GM12892 (cell line): ENCODE measurements around the gene AGXT.

ENCODE experiments used
- DNase-seq: peaks from one replicate; pipeline ENCODE4 v3.0.0; 2011; ENCODE audit not compliant: insufficient read length
- FAIRE-seq: peaks from 2 replicates; lab custom pipeline; 2011; peaks lifted over from hg19 to GRCh38; lab: Jason Lieb, UNC
- POLR2A ChIP-seq: IDR thresholded peaks from 2 replicates; pipeline ENCODE4 v1.6.1; 2011; ENCODE audit warnings: low read depth, low read length, control low read depth
- POLR2AphosphoS5 ChIP-seq: IDR thresholded peaks from 2 replicates; pipeline ENCODE4 v1.6.1; 2011; ENCODE audit warnings: low read depth, low read length, control low read depth
- TAF1 ChIP-seq: IDR thresholded peaks from 2 replicates; pipeline ENCODE4 v1.6.1; 2011; ENCODE audit warnings: low read depth, mild to moderate bottlenecking, control low read depth, low read length, borderline replicate concordance

AGXT gene

GRCh38 chr2:240846873-240847595 is 21.6 kb upstream of the AGXT start:
- TF ChIP-seq TAF1, result no peak
- TF ChIP-seq POLR2AphosphoS5, result no peak
- TF ChIP-seq POLR2A, result no peak
- DNase-seq (no peak), FAIRE-seq (no peak)

DNA sequence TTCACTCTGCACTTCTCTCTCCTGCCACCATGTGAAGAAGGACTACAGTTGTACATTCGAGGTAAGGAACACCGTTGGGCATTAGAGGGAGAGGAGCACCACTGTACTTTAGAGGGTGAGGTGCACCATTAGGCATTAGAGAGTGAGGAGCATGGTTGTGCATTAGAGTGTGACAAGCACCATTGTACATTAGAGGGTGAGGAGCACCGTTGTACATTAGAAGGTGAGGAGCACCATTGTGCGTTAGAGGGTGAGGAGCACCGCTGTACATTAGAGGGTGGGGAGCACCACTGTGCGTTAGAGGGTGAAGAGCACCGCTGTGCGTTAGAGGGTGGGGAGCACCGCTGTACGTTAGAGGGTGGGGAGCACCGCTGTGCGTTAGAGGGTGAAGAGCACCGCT is 20.8 kb upstream of the AGXT start:
- FAIRE-seq (no peak), DNase-seq (no peak)
- TF ChIP-seq POLR2AphosphoS5 (no peak), POLR2A (no peak), TAF1 (no peak)

DNA sequence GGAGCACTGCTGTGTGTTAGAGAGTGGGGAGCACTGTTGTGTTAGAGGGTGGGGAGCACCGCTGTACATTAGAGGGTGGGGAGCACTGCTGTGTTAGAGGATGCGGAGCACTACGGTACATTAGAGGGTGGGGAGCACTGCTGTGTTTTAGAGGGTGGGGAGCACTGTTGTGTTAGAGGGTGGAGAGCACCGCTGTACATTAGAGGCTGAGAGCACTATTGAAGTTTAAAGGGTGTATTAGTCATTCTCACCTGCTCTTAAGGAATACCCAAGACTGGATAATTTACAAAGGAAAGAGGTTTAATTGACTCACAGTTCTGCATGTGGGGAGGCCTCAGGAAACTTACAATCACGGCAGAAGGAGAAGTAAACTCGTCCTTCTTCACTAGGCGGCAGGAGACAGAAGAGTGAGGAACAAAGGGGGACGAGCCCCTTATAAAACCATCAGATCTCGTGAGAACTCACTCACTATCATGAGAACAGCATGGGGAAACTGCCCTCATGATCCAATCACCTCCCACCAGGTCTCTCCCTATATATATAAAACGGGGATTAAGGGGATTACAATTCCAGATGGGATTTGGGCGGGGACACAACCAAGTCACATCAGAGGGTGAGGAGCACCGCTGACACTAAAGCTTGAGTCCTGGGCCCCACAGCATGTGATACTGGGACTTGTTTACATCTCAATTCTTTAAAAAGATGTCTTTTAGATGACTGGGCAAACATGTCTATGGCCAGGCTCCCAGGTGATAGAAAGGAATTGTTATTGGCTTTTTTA is 19.5 kb upstream of the AGXT start:
- no peak for DNase-seq
- no peak for FAIRE-seq
- no peak for TF ChIP-seq POLR2AphosphoS5
- TF ChIP-seq TAF1, result no peak
- TF ChIP-seq POLR2A, result no peak

DNA sequence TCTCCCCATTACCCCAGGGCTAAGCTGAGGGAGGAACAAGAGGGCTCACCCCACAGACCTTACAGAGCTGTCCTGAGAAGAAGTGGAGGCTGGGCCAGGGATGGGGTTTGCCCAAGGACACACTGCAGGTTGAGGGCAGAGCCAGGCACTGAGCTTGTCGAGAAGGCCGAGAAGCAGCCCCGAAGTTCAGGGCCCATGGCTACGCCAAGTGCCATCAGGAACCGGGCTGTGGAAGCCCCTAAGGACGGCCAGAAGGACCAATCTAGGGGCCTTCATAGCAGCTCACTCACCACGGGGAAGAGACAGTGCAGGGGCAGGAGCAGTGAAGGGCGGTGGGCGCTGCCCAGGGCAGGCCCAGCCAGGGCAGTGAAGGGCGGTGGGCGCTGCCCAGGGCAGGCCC is 18.6 kb upstream of the AGXT start:
- no peak for TF ChIP-seq POLR2AphosphoS5
- DNase-seq (no peak), FAIRE-seq (no peak)

- DNase-seq (no peak), FAIRE-seq (no peak)
- no peak for TF ChIP-seq POLR2AphosphoS5
- no peak for TF ChIP-seq TAF1
- no peak for TF ChIP-seq POLR2A
Observed at GRCh38 chr2:240850756-240851077, 17.9 kb upstream of the AGXT start.

GRCh38 chr2:240851078-240851991 is 17.3 kb upstream of the AGXT start:
- DNase-seq (peak; percentile 84), FAIRE-seq (peak; percentile 78)

GRCh38 chr2:240852671-240853314 is 15.8 kb upstream of the AGXT start:
- FAIRE-seq, result no peak
- DNase-seq, result no peak
- TF ChIP-seq TAF1, result no peak
- TF ChIP-seq POLR2AphosphoS5, result no peak
- TF ChIP-seq POLR2A, result no peak

More at GRCh38 chr2:240851078-240851991, 17.3 kb upstream of the AGXT start:
- TF ChIP-seq TAF1, result no peak
- TF ChIP-seq POLR2A, result no peak
- no peak for TF ChIP-seq POLR2AphosphoS5

DNA sequence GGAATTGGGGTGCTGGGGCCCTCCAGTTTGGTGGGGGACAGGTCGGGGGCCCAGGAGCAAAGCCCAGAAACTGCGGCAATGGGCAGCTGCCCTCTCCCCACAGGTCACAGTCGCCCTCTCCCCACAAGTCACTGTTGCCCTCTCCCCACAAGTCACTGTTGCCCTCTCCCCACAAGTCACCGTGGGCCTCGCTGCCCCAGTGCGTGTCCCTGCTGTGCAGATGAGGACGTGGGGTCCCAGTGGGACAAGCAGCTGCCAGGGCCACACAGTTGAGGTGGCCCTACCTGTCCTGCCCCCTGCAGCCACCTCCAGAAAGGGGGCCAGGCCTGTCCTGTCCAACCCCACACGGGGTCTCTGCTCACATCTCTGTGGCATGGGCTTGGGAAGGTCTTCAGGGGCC is 13.0 kb upstream of the AGXT start:
- DNase-seq, result no peak
- FAIRE-seq, result no peak
- no peak for TF ChIP-seq POLR2AphosphoS5
- TF ChIP-seq TAF1, result no peak
- no peak for TF ChIP-seq POLR2A

DNA sequence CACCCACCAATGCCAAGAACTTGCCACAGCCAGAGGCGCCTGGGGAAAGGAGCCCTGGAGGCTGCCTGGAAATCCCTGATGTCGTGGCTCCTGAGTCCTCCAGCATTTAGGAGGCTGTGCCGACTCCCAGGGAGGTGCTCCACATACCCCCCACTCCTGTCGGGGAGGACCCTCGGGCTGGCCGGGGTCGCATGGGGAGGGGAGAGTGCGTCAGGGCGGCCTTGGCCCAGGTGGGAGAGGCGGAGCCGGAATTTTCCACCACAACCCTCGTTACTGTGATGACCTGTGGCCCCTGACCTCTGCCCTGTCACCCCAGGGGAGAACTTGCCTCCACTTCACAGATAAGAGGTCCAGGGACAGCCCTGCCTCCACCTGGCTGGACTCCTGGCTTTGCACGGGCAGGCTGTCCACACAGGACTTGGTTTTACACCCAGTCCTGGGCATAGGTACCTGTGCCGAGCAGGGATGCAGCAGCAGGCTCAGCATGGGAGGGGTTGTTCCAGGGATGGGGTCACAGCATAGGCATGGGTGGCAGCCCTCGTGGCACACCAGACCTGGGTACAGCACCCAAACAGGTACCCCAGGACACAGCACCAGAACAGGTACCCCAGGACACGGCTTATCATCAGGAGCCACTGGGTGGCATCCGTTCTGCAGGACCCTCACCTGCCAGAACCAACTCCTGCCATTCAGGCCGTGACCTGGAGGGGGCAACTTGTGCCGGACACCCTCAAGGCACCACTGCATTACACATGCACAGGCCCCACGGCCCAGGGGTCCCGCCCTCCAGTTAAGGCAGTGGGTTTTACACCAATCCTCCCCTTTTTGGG is 12.3 kb upstream of the AGXT start:
- no peak for FAIRE-seq
- no peak for DNase-seq
- TF ChIP-seq POLR2A, result no peak
- TF ChIP-seq POLR2AphosphoS5, result no peak
- TF ChIP-seq TAF1, result no peak

- FAIRE-seq (no peak), DNase-seq (no peak)
- no peak for TF ChIP-seq POLR2A
- no peak for TF ChIP-seq POLR2AphosphoS5
- no peak for TF ChIP-seq TAF1
Observed at GRCh38 chr2:240857039-240858008, 11.3 kb upstream of the AGXT start.
